Breast epithelium (tissue), 4 donors: ENCODE results near the gene PPP1R2B. TPM values are rescaled to one million over a fixed set of nuclear protein-coding genes. Genes with fewer than 3 reads are reported as not detected.

ENCODE experiments used
- DNase-seq, 2 donors: peaks; one replicate each; pipeline ENCODE4 v3.0.0-alpha.2; 2019; ENCODE audit warnings: low spot score in 2 of 2
- H3K27ac ChIP-seq, 2 donors: fragments of 200-600 bp; sonication (generic) in 1 of 2; one replicate each; pipeline ENCODE4 v1.5.1; 2016 to 2019; ENCODE audit warnings: mild to moderate bottlenecking in 1 of 2
- H3K27me3 ChIP-seq, 2 donors: fragments of 200-600 bp; sonication (generic) in 1 of 2; one replicate each; pipeline versions ENCODE4 v1.5.1 to v1.6.0; 2017 to 2019; ENCODE audit warnings: control low read depth in 1 of 2, mild to moderate bottlenecking in 1 of 2
- H3K36me3 ChIP-seq: fragments of 200-600 bp; one replicate; pipeline ENCODE4 v1.5.1; 2019
- H3K4me1 ChIP-seq, 2 donors: fragments of 200-600 bp; sonication (generic); one replicate each; pipeline ENCODE4 v1.5.1; 2016 to 2019; ENCODE audit warnings: control low read depth in 1 of 2
- H3K4me3 ChIP-seq, 3 donors: fragments of 200-600 bp; sonication (generic); 1 replicate in 2 of 3; 2 replicates in 1 of 3; pipeline ENCODE4 v1.5.1; 2016 to 2019; ENCODE audit warnings: mild to moderate bottlenecking in 3 of 3, moderate library complexity in 2 of 3
- H3K9me3 ChIP-seq, 2 donors: fragments of 200-600 bp; sonication (generic) in 1 of 2; one replicate each; pipeline ENCODE4 v1.5.1; 2016 to 2019; ENCODE audit warnings: control low read depth in 1 of 2
- CTCF ChIP-seq, 3 donors: fragments of 450-650 bp; IDR thresholded peaks; one replicate each; pipeline ENCODE4 v1.5.1; 2016 to 2017; ENCODE audit warnings: antibody characterized with exemption in 3 of 3, mild to moderate bottlenecking in 3 of 3, moderate library complexity in 3 of 3
- POLR2A ChIP-seq: fragments of 450-650 bp; IDR thresholded peaks from one replicate; pipeline ENCODE4 v1.6.1; 2016; ENCODE audit warnings: antibody characterized with exemption, mild to moderate bottlenecking, moderate library complexity
- POLR2AphosphoS5 ChIP-seq, 3 donors: sonication (generic); formaldehyde crosslinking; IDR thresholded peaks; one replicate each; pipeline ENCODE4 v1.6.1; 2017; ENCODE audit warnings: antibody characterized with exemption in 3 of 3
- intact Hi-C: fragments of 100-400 bp; cut with DNase I; formaldehyde crosslinking; loops from one replicate; pipeline ENCODE4 v1.15.1; 2023; ENCODE audit warnings: low total_unique reads
- total RNA-seq, 3 donors: library from RNA; depleted of rRNA; stranded (reverse); fragments of >200 nt; gene quantifications; one replicate each; pipeline ENCODE4 v1.1.0, GENCODE V29; 2016

PPP1R2B gene
- total RNA-seq, 3 donors from 2014 or later: not detected

DNA sequence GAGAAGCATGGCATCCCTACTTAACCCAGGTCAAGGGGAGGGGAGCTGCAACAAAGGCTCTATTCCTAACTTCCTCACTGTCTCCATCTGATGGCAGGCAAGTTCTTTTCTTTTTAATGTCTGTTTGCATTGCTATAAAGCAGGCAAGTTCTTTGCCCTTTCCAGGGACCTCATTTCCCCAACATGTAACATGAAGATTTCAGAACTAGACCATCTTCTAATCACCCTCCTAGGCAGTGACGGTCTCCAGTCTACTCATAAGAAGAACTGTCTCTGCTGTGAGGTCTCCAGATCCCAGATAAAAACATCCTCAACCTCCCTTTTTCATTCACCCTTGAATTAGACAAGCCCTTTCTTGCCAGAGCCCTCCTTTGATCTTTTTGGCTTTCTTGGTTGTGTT is 42.1 kb downstream of the PPP1R2B start:
- no peak overlapping the region for H3K4me3 ChIP-seq
- H3K27me3 ChIP-seq: no peaks in the 10 kb centered on the region
- H3K9me3 ChIP-seq: no peaks in the 10 kb centered on the region
- no peaks in the 10 kb centered on the region for H3K36me3 ChIP-seq
- intact Hi-C loops: no loop called here
- no peaks in the 10 kb centered on the region for H3K4me1 ChIP-seq
- no peak overlapping the region for H3K27ac ChIP-seq
- no peak for DNase-seq
- no peak for TF ChIP-seq POLR2A
- TF ChIP-seq CTCF (IDR thresholded peaks at IDR 0.05): no peak
- no peak for TF ChIP-seq POLR2AphosphoS5 (IDR thresholded peaks at IDR 0.05)

DNA sequence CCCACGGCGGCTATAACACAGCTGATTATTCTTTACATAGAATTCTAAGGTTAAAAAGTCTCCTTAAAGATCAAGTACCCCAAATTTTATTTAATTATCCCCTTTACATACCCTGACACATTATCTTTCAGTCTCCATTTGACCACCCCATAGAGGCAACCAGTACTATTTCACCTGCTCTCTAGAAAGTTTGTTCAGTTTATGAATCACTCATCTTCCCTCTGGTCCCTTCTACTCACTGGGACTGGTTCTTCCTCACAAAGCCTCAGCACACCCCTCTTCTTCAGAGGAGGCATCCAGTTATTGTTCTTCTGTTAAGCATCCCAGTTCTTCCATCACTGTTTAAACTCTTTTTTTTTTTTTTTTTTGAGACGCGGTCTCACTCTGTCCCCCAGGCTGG is 42.8 kb downstream of the PPP1R2B start:
- Histone ChIP-seq H3K27me3 (no peaks in the 10 kb centered on the region), H3K4me3 (no peak overlapping the region), H3K9me3 (no peaks in the 10 kb centered on the region), H3K36me3 (no peaks in the 10 kb centered on the region), H3K27ac (no peak overlapping the region), H3K4me1 (no peaks in the 10 kb centered on the region)
- no peak for DNase-seq
- intact Hi-C loops: no loop called here
- TF ChIP-seq CTCF (IDR thresholded peaks at IDR 0.05): no peak

- intact Hi-C loops: no loop called here
- Histone ChIP-seq H3K4me1 (no peaks in the 10 kb centered on the region), H3K36me3 (no peaks in the 10 kb centered on the region), H3K4me3 (no peak overlapping the region), H3K27me3 (no peaks in the 10 kb centered on the region), H3K27ac (no peak overlapping the region), H3K9me3 (no peaks in the 10 kb centered on the region)
- TF ChIP-seq POLR2A (no peak), POLR2AphosphoS5 (IDR thresholded peaks at IDR 0.05) (no peak), CTCF (IDR thresholded peaks at IDR 0.05) (no peak)
- DNase-seq: no peak
Measured at GRCh38 chr5:156893517-156893916, 43.4 kb downstream of the PPP1R2B start.

- intact Hi-C loops: no loop called here
- Histone ChIP-seq H3K9me3 (no peaks in the 10 kb centered on the region), H3K4me3 (no peak overlapping the region), H3K27ac (no peak overlapping the region), H3K36me3 (no peaks in the 10 kb centered on the region), H3K27me3 (no peaks in the 10 kb centered on the region), H3K4me1 (no peaks in the 10 kb centered on the region)
- TF ChIP-seq POLR2A (no peak), CTCF (IDR thresholded peaks at IDR 0.05) (no peak)
- no peak for DNase-seq
Measured at GRCh38 chr5:156896546-156896945, 46.5 kb downstream of the PPP1R2B start.

Other genes starting within 250 kb of the PPP1R2B start
- 1 to 10 TPM in 1 of 3 donors, under 1 TPM in 1, not detected in 1; 0.88 to 2.4 TPM for gene TIMD4, start 112.9 kb downstream of the PPP1R2B start, total RNA-seq
- gene HAVCR1, start 208.8 kb downstream of the PPP1R2B start, total RNA-seq: 1 to 10 TPM in 1 of 3 donors, under 1 TPM in 1, not detected in 1; 0.44 to 2.9 TPM